ENCODE data around the gene NOTCH3. TPM values are rescaled to one million over a fixed set of nuclear protein-coding genes. Genes with fewer than 3 reads are reported as not detected.

Gene NOTCH3
- total RNA-seq, 5 donors from 2014 or later (not counting 1 experiment from before 2014, with no cell fraction given): 0.16 to 0.85 (median 0.48) TPM; not detected in 1

GRCh38 chr19:15124572-15125231 lies 76.1 kb downstream of the NOTCH3 start:
- H3K9me3 Mint-ChIP-seq: no peaks in the 10 kb centered on the region
- peaks cover 30 to 37% (median 31%) of the 10 kb centered on the region in 3 donors for H3K4me1 Mint-ChIP-seq
- H3K4me3 ChIP-seq (ENCODE audit: control insufficient read depth in 1 of 2, extremely low read depth in 1 of 2, low read length in 1 of 2): peak overlapping the region; percentile 58 to 86
- peak overlapping the region; percentile 91 to 97 for H3K27ac Mint-ChIP-seq
- ChIA-PET CTCF (interaction anchor here in 1 of 2 donors (1.0 kb wide), 1 partner anchor 426 kb away, joined by 4 read pairs; no protein-coding TSS in a partner anchor), POLR2A (no interaction called here)
- WGBS (ENCODE audit: insufficient coverage): 0% methylated on average over 26 of the region's 33 CpGs
- H3K9me3 ChIP-seq: no peaks in the 10 kb centered on the region
- peaks cover 0 to 3% of the 10 kb centered on the region in 2 donors for H3K27me3 Mint-ChIP-seq
- DNase-seq (peak in 9 of 35 experiments; percentile 5 to 33 (median 7)), ATAC-seq (replicated peaks in 1 of 4) (no peak)
- H3K4me1 ChIP-seq (ENCODE audit: control insufficient read depth in 1 of 2, extremely low read depth in 1 of 2, insufficient read depth in 2 of 2, low read length in 2 of 2): peaks cover 13 to 26% of the 10 kb centered on the region in 2 experiments
- peaks cover 7 to 14% of the 10 kb centered on the region in 2 donors for H3K36me3 ChIP-seq (ENCODE audit: control insufficient read depth in 2 of 2, extremely low read depth in 1 of 2, insufficient read depth in 1 of 2, low read length in 1 of 2)
- peak overlapping the region; percentile 86 for H3K27ac ChIP-seq (ENCODE audit: low read length)
- H3K27me3 ChIP-seq (replicated peaks in 1 of 2; ENCODE audit: control insufficient read depth in 2 of 2, extremely low read depth in 1 of 2, insufficient read depth in 2 of 2, low read length in 1 of 2): no peaks in the 10 kb centered on the region
- H3K36me3 Mint-ChIP-seq: peaks cover 20% of the 10 kb centered on the region
- peak overlapping the region; percentile 90 to 97 (median 95) for H3K4me3 Mint-ChIP-seq

- no peak for DNase-seq
- Mint-ChIP-seq H3K4me3 (peak overlapping the region; percentile 90 to 97 (median 95)), H3K4me1 (peaks cover 23 to 29% (median 24%) of the 10 kb centered on the region in 3 donors), H3K36me3 (peaks cover 22% of the 10 kb centered on the region), H3K27ac (peak overlapping the region; percentile 91 to 97), H3K9me3 (no peaks in the 10 kb centered on the region), H3K27me3 (peaks cover 0 to 1% of the 10 kb centered on the region in 2 donors)
- Histone ChIP-seq H3K4me1 (ENCODE audit: control insufficient read depth in 1 of 2, extremely low read depth in 1 of 2, insufficient read depth in 2 of 2, low read length in 2 of 2) (peaks cover 5 to 21% of the 10 kb centered on the region in 2 experiments), H3K27me3 (replicated peaks in 1 of 2; ENCODE audit: control insufficient read depth in 2 of 2, extremely low read depth in 1 of 2, insufficient read depth in 2 of 2, low read length in 1 of 2) (no peaks in the 10 kb centered on the region), H3K27ac (ENCODE audit: low read length) (peak overlapping the region; percentile 86), H3K4me3 (ENCODE audit: control insufficient read depth in 1 of 2, extremely low read depth in 1 of 2, low read length in 1 of 2) (no peak overlapping the region), H3K9me3 (no peaks in the 10 kb centered on the region), H3K36me3 (ENCODE audit: control insufficient read depth in 2 of 2, extremely low read depth in 1 of 2, insufficient read depth in 1 of 2, low read length in 1 of 2) (peaks cover 7 to 20% of the 10 kb centered on the region in 2 donors)
- no peak for ATAC-seq (replicated peaks in 1 of 4)
- 96% methylated on average over 4 of the region's 5 CpGs for WGBS (ENCODE audit: insufficient coverage)
- CTCF ChIA-PET: interaction anchor here in 1 of 2 donors (1.0 kb wide), 1 partner anchor 431 kb away, joined by 3 read pairs; no protein-coding TSS in a partner anchor
- POLR2A ChIA-PET: no interaction called here
These were observed 76.9 kb downstream of the NOTCH3 start for GRCh38 chr19:15123900-15124299.

- Histone ChIP-seq H3K36me3 (ENCODE audit: control insufficient read depth in 2 of 2, extremely low read depth in 1 of 2, insufficient read depth in 1 of 2, low read length in 1 of 2) (peaks cover 7 to 27% of the 10 kb centered on the region in 2 donors), H3K9me3 (no peaks in the 10 kb centered on the region), H3K27me3 (replicated peaks in 1 of 2; ENCODE audit: control insufficient read depth in 2 of 2, extremely low read depth in 1 of 2, insufficient read depth in 2 of 2, low read length in 1 of 2) (no peaks in the 10 kb centered on the region), H3K4me3 (ENCODE audit: control insufficient read depth in 1 of 2, extremely low read depth in 1 of 2, low read length in 1 of 2) (no peak overlapping the region), H3K27ac (ENCODE audit: low read length) (no peak overlapping the region), H3K4me1 (ENCODE audit: control insufficient read depth in 1 of 2, extremely low read depth in 1 of 2, insufficient read depth in 2 of 2, low read length in 2 of 2) (peaks cover 5 to 20% of the 10 kb centered on the region in 2 experiments)
- H3K4me1 Mint-ChIP-seq: peaks cover 19 to 24% (median 21%) of the 10 kb centered on the region in 3 donors
- peak overlapping the region in 1 of 2 donors; percentile 97 for H3K27ac Mint-ChIP-seq
- H3K27me3 Mint-ChIP-seq: no peaks in the 10 kb centered on the region
- no peak for DNase-seq
- 97% methylated on average over 22 of the region's 22 CpGs for WGBS (ENCODE audit: insufficient coverage)
- POLR2A ChIA-PET: no interaction called here
- H3K9me3 Mint-ChIP-seq: no peaks in the 10 kb centered on the region
- peak overlapping the region; percentile 31 to 95 (median 90) for H3K4me3 Mint-ChIP-seq
- ATAC-seq (replicated peaks in 1 of 4): no peak
- CTCF ChIA-PET: interaction anchor here in 1 of 2 donors (1.0 kb wide), 1 partner anchor 432 kb away, joined by 3 read pairs; no protein-coding TSS in a partner anchor
- peaks cover 28% of the 10 kb centered on the region for H3K36me3 Mint-ChIP-seq
These were observed 77.5 kb downstream of the NOTCH3 start for GRCh38 chr19:15123031-15123890.

GRCh38 chr19:15122331-15123030 lies 78.3 kb downstream of the NOTCH3 start:
- peaks cover 36% of the 10 kb centered on the region for H3K36me3 Mint-ChIP-seq
- H3K27me3 Mint-ChIP-seq: no peaks in the 10 kb centered on the region
- CTCF ChIA-PET: no interaction called here
- H3K27ac Mint-ChIP-seq: no peak overlapping the region
- no peak overlapping the region for H3K4me3 Mint-ChIP-seq
- Histone ChIP-seq H3K27me3 (replicated peaks in 1 of 2; ENCODE audit: control insufficient read depth in 2 of 2, extremely low read depth in 1 of 2, insufficient read depth in 2 of 2, low read length in 1 of 2) (no peaks in the 10 kb centered on the region), H3K9me3 (no peaks in the 10 kb centered on the region), H3K4me3 (ENCODE audit: control insufficient read depth in 1 of 2, extremely low read depth in 1 of 2, low read length in 1 of 2) (no peak overlapping the region), H3K27ac (ENCODE audit: low read length) (no peak overlapping the region), H3K4me1 (ENCODE audit: control insufficient read depth in 1 of 2, extremely low read depth in 1 of 2, insufficient read depth in 2 of 2, low read length in 2 of 2) (peaks cover 5 to 20% of the 10 kb centered on the region in 2 experiments), H3K36me3 (ENCODE audit: control insufficient read depth in 2 of 2, extremely low read depth in 1 of 2, insufficient read depth in 1 of 2, low read length in 1 of 2) (peaks cover 10 to 34% of the 10 kb centered on the region in 2 donors)
- H3K9me3 Mint-ChIP-seq: no peaks in the 10 kb centered on the region
- POLR2A ChIA-PET: no interaction called here
- ATAC-seq (replicated peaks in 1 of 4) (no peak), DNase-seq (no peak)
- peaks cover 17 to 20% (median 19%) of the 10 kb centered on the region in 3 donors for H3K4me1 Mint-ChIP-seq
- 97% methylated on average over 17 of the region's 21 CpGs for WGBS (ENCODE audit: insufficient coverage)

- Mint-ChIP-seq H3K27ac (no peak overlapping the region), H3K4me1 (peaks cover 13 to 17% (median 15%) of the 10 kb centered on the region in 3 donors), H3K9me3 (no peaks in the 10 kb centered on the region), H3K4me3 (peak overlapping the region in 1 of 3 donors; percentile 17), H3K27me3 (no peaks in the 10 kb centered on the region), H3K36me3 (peaks cover 48% of the 10 kb centered on the region)
- Histone ChIP-seq H3K4me1 (ENCODE audit: control insufficient read depth in 1 of 2, extremely low read depth in 1 of 2, insufficient read depth in 2 of 2, low read length in 2 of 2) (peaks cover 3 to 15% of the 10 kb centered on the region in 2 experiments), H3K27ac (ENCODE audit: low read length) (no peak overlapping the region), H3K27me3 (replicated peaks in 1 of 2; ENCODE audit: control insufficient read depth in 2 of 2, extremely low read depth in 1 of 2, insufficient read depth in 2 of 2, low read length in 1 of 2) (no peaks in the 10 kb centered on the region), H3K9me3 (no peaks in the 10 kb centered on the region), H3K4me3 (ENCODE audit: control insufficient read depth in 1 of 2, extremely low read depth in 1 of 2, low read length in 1 of 2) (no peak overlapping the region), H3K36me3 (ENCODE audit: control insufficient read depth in 2 of 2, extremely low read depth in 1 of 2, insufficient read depth in 1 of 2, low read length in 1 of 2) (peaks cover 21 to 55% of the 10 kb centered on the region in 2 donors)
- ATAC-seq (replicated peaks in 1 of 4) (no peak), DNase-seq (no peak)
- ChIA-PET CTCF (no interaction called here), POLR2A (no interaction called here)
- WGBS (ENCODE audit: insufficient coverage): 94% methylated on average over 12 of the region's 14 CpGs
These were observed 80.4 kb downstream of the NOTCH3 start for GRCh38 chr19:15120135-15121026.
